Raji (cell line): ENCODE measurements around the gene DIMT1.

Source experiments
- POLR2A ChIP-seq: IDR thresholded peaks from 2 replicates; pipeline ENCODE4 v1.6.1; 2011; ENCODE audit warnings: low read depth, low read length, control low read depth; ENCODE audit not compliant: insufficient read depth

The DIMT1 gene

DNA sequence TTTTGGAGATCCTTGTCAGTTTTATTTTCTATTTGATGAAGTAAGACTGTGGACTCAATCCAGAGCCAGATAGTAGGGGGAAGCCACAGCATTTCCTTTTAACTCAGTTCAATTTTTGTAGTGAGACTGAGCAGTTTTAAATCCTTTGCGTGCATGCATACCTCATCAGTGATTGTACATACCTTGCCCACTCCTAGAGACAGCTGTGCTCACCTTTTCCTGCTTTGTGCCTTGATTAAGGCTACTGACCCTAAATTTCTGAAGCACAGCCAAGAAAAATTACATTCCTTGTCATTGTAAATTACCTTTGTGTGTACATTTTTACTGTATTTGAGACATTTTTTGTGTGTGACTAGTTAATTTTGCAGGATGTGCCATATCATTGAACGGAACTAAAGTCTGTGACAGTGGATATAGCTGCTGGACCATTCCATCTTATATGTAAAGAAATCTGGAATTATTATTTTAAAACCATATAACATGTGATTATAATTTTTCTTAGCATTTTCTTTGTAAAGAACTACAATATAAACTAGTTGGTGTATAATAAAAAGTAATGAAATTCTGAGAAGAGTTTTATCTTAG lies 17.8 kb downstream of the DIMT1 start:
- TF ChIP-seq POLR2A = no peak

DNA sequence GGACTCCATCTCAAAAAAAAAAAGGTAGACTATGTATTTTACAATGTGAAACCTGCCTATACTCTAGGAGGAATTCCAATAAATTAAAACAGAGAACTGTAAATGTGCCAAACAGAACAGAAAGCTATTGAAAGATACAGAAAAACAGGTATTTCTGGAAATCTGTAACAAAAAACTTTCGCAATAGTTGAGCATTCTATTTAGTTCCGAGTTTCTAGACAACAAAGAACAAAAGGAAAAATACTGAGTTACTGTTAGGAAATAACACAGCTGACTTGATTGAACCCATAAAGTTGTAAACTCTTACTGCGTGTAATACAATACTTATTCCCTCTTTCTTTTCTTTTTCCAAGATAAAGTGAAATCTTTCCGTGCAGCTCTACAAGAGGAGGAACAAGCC lies 18.6 kb downstream of the DIMT1 start:
- no peak for TF ChIP-seq POLR2A

DNA sequence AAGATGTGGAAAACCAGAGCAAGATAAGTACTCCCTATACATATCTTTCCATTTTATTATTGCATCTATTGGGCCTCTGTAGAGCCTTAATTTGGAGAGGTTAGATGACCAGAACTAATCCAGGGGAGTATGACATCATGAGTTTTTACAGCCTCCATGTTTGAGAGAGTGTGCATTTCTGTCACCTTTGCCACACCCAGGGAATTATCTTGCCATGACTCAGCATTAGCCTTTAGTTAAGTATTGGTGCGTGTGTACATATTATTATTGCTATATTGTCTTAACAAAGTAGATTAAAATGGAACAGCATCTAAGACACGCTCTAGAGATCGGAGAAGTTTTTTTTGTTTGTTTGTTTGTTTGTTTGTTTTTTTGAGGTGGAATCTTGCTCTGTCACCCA lies 27.6 kb downstream of the DIMT1 start:
- TF ChIP-seq POLR2A = no peak

DNA sequence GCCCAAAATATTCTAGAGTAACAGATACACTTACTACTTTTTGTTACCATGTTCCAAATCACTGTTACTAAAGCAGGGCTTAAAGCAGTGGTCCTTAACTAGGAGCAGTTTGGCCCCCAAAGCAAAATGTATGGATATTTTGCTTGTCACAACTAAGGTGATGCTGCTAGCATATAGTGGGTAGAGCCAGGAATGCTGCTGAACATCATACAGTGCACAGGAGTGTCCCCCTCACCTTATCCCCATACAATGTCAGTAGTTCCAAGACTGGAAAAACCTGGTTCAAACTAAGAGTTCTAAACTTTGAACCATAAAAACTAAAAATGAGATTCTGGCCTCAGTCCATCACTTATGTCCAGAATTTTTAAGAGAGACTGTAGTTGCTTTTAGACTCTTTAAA lies 28.1 kb downstream of the DIMT1 start:
- TF ChIP-seq POLR2A = no peak

DNA sequence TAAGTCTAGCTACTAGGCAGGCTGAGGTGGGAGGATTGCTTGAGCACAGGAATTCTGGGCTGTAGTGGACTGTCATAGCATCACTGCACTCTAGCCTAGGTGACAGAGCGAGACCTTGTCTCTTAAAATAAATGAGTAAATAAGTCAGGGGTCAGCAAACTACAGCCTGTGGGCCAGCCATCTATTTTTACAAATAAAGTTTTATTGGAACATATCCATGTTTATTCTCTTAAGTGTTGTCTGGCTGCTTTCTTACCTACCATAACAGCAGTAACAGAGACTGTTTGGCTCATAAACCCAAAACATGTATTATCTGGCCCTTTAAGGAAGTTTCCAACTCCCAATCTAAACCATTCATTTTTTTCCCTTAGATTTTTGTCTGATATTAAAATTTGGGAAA lies 29.6 kb downstream of the DIMT1 start:
- no peak for TF ChIP-seq POLR2A

DNA sequence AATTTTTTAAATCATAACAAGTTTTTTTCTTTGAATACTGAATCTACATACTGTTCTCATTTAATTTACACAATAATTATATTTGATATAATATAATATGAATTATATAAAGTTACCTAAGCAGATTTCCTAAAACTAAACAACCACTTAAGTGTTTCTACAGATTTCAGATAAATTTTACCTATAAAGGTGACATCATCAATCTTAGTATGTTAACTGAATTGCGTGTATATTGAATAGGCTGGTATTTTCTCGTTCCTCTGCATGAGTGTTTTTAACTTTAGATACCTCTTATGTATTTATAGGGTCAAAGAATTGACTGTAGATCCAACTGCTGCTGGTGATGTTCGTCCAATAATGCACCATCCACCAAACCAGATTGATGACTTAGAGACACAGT lies 30.3 kb downstream of the DIMT1 start:
- no peak for TF ChIP-seq POLR2A

DNA sequence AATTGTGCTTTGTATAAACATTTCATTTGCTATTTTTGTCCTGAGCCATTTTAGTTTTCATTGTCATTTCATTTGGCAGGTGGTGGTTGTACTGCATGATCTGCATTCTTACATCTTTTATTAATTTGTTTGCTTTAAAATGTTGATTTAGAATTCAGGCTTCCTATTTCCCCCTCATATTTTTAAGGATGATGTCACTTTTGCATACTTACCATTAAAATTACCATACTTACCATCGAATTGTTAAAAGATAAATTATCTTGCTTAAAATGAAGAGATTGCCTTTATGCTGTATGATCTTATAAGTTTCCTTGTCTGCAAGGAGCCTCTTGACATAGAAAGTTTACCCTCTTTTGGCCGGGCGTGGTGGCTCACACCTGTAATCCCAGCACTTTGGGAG lies 31.1 kb downstream of the DIMT1 start:
- no peak for TF ChIP-seq POLR2A

DNA sequence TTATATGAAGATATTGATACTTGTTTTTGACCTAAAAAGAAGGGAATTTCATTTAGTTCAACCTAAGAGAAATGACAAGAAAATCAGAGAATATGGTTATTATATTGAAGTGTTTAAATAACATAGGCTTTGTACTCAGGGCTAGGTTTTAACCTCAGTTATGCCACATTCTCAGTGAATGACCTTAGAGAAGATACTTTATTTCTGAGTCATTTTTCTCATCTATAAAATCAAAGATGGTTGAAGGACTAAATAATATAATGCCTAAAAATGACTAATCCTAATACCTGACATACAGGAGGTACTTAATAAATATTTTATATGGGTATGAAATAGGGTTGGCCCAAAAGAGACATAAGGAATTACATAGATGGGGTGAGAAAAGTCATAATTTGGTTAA lies 32.3 kb downstream of the DIMT1 start:
- no peak for TF ChIP-seq POLR2A

DNA sequence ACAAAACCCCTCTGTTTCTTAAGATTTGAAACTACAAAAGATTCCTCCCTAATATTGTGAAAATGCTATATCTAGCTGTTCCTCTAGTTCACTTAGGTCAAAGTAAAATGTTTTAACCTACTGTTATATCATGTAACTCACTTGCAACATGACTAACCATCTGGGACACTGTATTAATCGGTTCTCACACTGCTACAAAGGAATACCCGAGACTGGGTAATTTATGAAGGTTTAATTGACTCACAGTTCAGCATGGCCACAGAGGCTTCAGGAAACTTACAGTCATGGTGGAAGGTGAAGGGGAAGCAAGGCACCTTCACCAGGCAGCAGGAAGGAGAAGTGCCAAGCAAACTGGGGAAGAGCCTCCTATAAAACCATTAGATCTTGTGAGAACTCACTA lies 34.7 kb downstream of the DIMT1 start:
- no peak for TF ChIP-seq POLR2A

DNA sequence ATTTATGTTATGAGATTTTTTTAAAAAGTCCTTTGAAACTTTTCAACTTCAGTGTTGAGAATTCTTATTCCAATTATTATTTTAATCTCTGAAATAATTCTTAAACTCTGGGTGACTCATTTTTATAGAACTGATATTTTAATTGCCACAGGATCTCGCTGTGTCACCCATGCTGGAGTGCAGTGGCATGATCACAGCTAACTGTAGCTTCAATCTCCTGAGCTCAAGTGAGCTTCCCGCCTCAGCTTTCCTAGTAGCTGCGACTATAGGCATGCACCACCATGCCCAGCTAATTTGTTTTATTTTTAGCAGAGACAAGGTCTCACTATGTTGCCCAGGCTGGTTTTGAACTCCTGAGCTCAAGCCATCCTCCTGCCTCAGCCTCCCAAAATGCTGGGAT lies 41.0 kb downstream of the DIMT1 start:
- no peak for TF ChIP-seq POLR2A

DNA sequence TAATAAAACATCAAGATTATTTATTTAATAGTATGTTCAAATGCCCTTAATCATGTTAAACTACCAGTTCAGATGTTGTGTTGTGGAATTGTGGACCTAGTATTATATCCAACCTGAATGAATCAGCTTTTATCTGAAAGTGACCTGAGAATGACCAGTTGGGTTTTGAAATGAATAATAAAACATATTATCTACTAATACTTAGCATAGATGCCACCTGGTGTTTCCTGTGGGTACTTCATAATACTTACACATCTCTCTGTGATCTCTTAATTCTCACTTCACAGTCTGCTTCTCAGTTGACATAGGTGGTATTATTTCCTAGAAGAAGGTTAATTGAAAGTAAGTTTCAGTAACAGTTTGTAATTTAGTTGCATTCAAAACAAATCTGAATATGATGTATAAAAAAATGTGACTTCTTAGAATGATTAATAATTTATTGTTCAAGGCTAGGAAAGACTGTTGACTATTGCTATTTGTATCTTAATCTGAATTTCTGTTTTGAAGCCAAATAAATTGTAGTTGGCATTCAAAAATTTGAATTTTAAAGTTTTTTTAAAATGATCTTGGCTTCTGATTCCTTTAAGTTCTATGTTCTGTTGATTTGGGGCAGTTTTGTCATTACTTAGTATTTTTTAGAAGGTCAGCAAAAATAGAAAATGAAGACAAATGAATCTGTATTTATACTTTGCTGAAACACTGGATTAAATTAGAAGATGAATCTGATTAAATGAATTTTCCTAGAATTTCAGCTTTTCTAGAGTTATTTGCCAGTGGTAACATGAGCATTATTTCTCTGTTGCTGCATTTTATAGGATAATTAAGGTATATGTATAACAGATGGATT lies 49.5 kb downstream of the DIMT1 start:
- TF ChIP-seq POLR2A = no peak

DNA sequence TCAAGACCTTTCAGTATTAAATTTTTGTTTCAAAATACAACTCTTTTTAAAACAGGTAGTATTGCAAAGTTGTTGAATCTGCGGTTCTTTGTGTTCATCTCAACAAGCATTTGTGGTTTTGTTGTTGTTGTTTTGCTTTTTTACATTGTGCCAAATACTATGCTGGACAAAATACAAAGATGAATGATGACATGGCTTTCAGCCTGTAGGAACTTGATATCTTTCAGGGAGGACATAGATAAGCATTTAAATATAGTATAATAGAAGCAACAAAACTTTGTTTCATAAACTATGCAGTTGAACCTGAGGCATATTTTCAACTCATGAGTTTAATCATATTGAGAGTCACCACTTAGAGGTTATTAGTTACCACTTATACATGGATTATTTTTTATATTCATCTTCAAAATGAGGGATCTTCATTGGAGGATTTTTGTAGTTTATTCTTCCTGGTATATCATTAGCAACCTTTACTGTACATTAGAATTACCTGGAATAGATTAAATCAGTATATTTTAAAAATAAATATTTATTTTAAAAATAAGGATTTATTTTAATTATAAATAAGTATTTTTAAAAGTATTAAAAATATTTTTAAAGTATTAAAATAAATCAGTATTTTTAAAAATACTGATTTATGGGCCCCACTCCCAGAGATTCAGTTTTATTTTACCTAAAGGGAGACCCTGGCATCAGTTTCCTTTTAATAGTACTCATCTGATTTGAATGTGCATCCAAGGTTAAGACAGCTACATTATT lies 54.8 kb downstream of the DIMT1 start:
- no peak for TF ChIP-seq POLR2A

DNA sequence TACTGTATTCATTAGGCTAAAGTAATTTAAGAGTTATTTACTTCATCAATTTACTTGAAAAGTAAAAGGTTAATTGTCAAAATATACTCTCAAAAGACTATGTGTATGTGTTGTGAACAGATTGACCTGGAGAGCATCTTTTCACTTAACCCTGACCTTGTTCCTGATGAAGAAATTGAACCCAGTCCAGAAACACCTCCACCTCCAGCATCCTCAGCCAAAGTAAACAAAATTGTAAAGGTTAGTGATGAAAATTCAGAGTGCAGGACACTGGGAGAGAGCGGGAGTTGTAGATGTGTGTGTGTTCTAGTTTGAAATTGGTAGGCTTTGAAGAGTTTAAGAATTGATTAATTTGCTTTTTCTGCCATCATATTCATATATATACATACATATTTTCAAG lies 55.8 kb downstream of the DIMT1 start:
- TF ChIP-seq POLR2A = no peak

DNA sequence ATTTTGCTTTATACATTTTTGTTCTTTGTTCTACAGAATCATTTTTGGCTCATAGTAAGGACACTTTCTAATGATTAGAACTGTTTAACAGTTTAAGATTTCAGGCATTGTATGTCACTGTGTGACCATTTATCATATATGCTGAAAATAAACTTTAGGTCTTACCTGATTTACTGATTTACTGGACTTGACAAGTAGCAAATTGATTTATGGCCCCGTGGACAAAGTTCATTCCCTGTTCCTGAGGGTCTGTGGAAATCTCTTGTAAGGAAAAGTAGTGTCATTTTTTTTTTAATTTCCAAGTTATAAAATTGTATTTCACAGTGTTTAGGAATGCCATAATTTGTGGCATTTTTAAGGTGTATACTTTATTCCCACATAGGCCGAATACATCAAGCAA lies 57.0 kb downstream of the DIMT1 start:
- no peak for TF ChIP-seq POLR2A

DNA sequence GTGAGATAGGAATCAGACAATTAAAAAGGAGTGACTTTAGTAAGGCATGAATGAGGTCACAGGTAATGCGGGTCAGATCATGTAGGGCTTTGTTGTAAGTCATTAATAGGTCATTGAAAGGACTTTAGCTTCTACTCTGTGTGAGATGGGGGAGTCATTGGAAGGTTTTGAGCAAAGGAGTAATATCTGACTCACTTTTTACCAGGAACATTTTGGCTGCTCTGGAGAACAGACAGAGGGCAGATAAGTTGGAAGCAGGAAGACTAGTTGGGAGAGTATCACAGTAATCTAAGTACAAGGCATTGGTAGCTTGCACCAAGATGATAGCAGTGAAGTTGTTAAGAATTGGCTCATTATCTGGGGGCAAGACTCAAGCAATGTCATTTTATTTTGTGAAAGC lies 60.3 kb downstream of the DIMT1 start:
- no peak for TF ChIP-seq POLR2A

DNA sequence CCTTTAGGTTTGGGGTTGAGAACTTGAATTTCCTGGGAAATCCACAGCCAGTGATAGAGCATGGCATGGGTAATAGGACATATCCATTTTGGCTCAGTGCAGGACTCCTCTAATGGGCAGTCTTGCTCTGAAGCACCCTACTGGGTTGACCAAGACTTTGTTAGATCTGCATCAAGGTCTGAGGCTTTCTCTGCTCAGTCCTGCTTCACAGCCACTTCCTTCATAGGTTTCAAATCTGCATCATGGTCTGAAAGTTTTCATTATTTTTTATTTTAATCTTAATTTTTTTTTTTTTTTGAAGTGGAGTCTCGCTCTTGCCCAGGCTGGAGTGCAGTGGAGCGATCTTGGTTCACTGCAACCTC lies 61.2 kb downstream of the DIMT1 start:
- TF ChIP-seq POLR2A = no peak

DNA sequence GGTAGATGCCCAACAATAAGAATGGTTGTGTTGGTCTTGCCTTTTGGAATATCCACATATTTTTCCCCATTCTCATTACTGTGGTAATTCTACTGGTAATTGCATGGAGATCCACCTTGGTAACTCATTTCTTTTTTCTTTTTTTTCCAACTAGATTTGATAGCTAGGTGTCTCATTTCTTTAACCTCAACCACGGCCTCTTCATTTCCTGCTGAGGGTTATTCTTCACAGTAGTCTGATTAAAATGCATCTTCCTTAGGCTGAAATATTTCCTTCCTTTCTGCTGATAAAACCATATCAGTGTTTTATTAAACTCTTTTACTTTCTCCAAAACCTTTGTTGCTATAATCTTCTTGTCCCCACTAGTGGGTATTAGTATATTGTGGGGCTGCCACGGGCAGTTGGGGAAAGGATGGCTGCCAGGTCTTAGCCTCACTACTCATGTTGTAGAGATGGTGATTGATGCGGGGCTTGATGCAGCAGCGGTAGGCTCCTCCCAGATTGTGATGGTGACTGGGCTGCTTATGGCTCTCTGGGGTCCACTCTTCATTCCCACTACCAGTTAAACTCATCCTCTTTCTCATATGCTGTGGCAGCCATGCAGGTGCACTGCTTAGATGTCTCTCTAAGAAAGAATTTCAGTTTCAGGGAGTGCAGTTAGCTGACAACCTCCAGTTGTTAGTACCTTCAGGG lies 61.8 kb downstream of the DIMT1 start:
- TF ChIP-seq POLR2A = no peak
